Measurements from ENCODE around the gene ATP2C2. TPM values are rescaled to one million over a fixed set of nuclear protein-coding genes. Genes with fewer than 3 reads are reported as not detected.

ATP2C2 gene
- polyA plus RNA-seq, 1 of the 3 experiments (the other 2 are of a cell fraction): 0.33 TPM

GRCh38 chr16:84378099-84378498 lies 9.8 kb downstream of the ATP2C2 start:
- Histone ChIP-seq H3K27ac (ENCODE audit: low read depth in 2 of 2, low read length in 1 of 2) (no peak overlapping the region), H3K4me3 (ENCODE audit: low read depth in 2 of 2, low read length in 1 of 2) (no peak overlapping the region), H3K4me1 (ENCODE audit: control insufficient read depth in 1 of 2, insufficient read depth in 2 of 2, low read depth in 1 of 2, low read length in 1 of 2) (no peaks in the 10 kb centered on the region), H3K9me2 (no peaks in the 10 kb centered on the region), H3K79me2 (ENCODE audit: insufficient read depth) (no peaks in the 10 kb centered on the region), H3K36me3 (replicated peaks in 1 of 2; ENCODE audit: control insufficient read depth in 1 of 2, insufficient read depth in 2 of 2, low read length in 1 of 2) (no peaks in the 10 kb centered on the region), H4K20me1 (ENCODE audit: insufficient read depth) (no peaks in the 10 kb centered on the region), H3K27me3 (ENCODE audit: insufficient read depth) (peaks cover 40% of the 10 kb centered on the region; the same call in 1 of the 2 replicates), H3K9me3 (no peaks in the 10 kb centered on the region), H3K9ac (no peak overlapping the region), H2AFZ (ENCODE audit: low read depth) (no peak overlapping the region), H3K4me2 (no peak overlapping the region), H3F3A (replicated peaks; ENCODE audit: insufficient read depth) (no peaks in the 10 kb centered on the region)
- CTCF ChIA-PET: no interaction called here
- POLR2A ChIA-PET: no interaction called here
- no peak for TF ChIP-seq ELF1 (IDR thresholded peaks at IDR 0.05)
- TF ChIP-seq REST (IDR thresholded peaks at IDR 0.05; ENCODE audit: low read depth, low read length): no peak
- no peak for TF ChIP-seq TEAD4 (IDR thresholded peaks at IDR 0.05; ENCODE audit: borderline replicate concordance, insufficient read depth)
- no peak for TF ChIP-seq USF2 (IDR thresholded peaks at IDR 0.05; ENCODE audit: borderline replicate concordance, low read depth, low read length)
- TF ChIP-seq JUND (IDR thresholded peaks at IDR 0.05): no peak
- TF ChIP-seq FOXJ3 (CRISPR knock-in tag; IDR thresholded peaks at IDR 0.05): no peak
- no peak for TF ChIP-seq GATA2 (CRISPR knock-in tag; IDR thresholded peaks at IDR 0.05)
- no peak for TF ChIP-seq ZBTB33 (IDR thresholded peaks at IDR 0.05; ENCODE audit: borderline replicate concordance, low read depth)
- TF ChIP-seq MAX (IDR thresholded peaks at IDR 0.05; ENCODE audit: low read depth): no peak
- TF ChIP-seq IRF3 (IDR thresholded peaks at IDR 0.05; ENCODE audit: low read depth, low read length): no peak
- no peak for TF ChIP-seq GABPA (IDR thresholded peaks at IDR 0.05; ENCODE audit: low read depth)
- TF ChIP-seq SMC3 (IDR thresholded peaks at IDR 0.05; ENCODE audit: low read depth, low read length): no peak
- no peak for TF ChIP-seq FOSL2 (IDR thresholded peaks at IDR 0.05; ENCODE audit: borderline replicate concordance, low read depth)
- TF ChIP-seq RFX5 (IDR thresholded peaks at IDR 0.05; ENCODE audit: low read length): no peak
- WGBS (ENCODE audit: low lambda C conversion rate): 42% methylated on average over 6 of the region's 7 CpGs
- no peak for DNase-seq

Data from SK-N-SH (cell line).